AG20443 (cell line): ENCODE measurements around the gene MTHFR.
A peak's percentile ranks its signal among the peaks of the same experiment; 100 is the strongest.

ENCODE experiments used
- DNase-seq: peaks from one replicate; pipeline ENCODE4 v3.0.0; 2012; ENCODE audit warnings: low spot score, mixed read lengths

The MTHFR gene

DNA sequence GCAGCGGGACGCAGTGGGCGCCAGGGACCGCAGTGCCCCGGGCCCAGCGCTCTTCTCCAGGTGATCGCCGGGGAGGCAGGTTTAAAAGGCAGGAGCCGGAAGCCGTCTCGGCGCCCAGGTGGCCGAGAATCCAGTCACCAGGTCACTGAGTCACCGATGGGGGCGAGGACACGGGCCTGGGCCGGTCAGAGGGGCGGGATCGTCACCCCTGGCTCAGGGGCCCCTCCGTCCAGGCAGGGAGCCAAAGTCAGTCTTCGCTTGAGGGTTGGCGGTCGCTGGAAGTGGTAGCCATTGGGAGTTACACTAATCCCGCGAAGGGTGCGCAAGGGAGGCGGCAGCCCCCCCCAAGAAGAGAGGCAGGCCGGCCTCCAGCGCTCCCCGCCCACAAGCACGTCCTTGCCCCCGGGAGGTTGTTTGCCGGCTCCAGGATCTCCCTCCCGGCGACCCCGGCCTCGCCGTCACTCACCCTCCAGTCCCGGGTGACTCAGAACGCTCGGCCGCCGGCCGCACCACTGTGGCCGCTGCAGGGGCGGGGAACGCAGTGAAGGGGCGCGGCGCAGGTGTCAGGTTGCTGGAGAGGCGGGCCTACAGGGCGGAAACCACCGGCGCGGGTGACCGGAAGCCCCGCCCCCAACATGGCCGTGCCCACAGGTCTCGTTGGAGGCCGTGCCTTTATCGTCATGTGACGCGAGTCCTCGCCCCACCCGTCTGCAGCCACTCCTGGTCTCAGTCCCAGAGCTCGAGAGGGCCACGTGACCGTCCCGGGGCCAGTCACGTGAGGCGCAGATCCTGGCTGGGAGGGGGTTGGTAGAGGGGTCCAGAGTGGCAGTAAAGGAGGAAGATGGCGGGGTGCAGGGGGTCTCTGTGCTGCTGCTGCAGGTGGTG, at the start of gene MTHFR, which contains the start of gene CLCN6:
TSS of gene MTHFR (minus strand) at position 543 of the 885 bp plus-strand sequence. CDS start 2,848 bp downstream, outside the sequence.
TSS of gene CLCN6 (plus strand) at position 770 of the 885 bp plus-strand sequence. CDS start at position 842, 72 bp downstream.
- DNase-seq, result peak; percentile 99

DNA sequence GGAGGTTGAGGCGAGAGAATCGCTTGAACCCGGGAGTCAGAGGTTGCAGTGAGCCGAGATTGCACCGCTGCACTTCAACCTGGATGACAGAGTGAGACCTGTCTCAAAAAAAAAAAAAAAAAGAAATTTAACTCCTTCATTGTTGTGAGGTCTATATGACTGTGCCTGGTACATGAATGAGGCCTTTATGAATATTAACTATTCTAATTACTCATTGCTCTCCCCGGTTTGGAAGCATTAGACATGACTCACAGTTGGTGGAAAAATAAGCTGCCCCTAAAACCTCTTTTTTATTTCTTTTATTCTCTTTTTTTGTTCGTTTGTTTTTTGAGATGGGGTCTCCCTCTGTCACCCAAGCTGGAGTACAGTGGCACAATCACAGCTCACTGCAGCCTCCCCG, 49.7 kb upstream of the MTHFR start:
- no peak for DNase-seq

DNA sequence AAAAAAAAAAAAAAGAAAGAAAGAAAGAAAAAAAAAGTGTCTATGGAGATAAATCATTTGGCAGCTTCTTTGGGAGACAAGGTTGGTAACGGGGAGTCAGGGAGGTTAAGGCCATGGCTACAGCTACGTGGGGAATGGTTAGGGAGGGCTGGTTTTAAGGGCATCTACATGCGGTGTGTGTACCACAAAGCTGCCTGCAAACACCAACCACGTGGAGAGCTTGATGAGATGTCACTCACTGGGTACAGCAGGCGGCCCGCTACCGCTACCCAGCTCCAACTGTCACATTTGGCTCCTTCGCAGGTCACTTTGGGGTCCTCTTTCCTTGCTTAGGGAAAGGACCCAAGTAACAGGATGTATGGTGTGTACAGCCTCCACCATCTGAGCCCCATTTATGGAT, 48.8 kb upstream of the MTHFR start:
- no peak for DNase-seq

DNA sequence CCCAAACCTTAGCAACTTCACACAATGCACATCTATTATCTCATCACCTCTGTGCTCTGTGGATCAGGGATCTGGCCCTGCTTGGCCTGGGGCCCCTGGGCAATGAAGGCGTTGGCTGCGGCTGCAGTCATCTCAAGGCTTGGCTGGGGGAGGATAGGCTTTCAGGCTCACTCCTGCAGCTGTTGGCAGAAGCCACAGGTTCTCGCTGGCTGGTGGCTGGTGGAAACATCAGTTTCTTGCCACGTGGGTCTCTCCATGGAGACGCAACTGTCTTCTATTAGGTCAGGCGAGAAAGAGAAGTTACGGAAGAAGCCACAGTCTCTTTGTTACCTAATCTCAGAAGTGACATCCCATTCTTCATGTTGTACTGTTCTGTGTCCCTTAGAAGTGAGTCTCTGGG, 45.4 kb upstream of the MTHFR start:
- DNase-seq, result no peak

DNA sequence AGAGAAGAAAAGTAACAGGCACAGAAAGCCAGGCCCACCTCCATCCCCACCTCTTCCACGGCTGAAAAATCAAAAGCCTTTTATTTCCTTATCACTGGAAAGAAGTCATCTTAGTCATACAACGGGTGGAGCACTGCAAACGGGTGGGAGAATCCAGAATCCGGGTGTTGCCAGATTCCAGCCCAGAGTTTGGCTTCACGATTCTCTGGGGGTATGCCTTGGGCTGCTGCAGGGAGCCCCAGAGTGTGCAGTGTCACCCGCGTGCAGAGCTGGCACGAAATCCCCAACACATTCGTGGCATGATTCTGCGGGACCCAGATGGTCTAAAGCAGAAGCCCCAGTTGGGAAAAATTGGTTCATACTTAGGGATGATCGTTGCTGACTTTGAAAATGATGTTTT, 44.4 kb upstream of the MTHFR start:
- DNase-seq, result no peak

DNA sequence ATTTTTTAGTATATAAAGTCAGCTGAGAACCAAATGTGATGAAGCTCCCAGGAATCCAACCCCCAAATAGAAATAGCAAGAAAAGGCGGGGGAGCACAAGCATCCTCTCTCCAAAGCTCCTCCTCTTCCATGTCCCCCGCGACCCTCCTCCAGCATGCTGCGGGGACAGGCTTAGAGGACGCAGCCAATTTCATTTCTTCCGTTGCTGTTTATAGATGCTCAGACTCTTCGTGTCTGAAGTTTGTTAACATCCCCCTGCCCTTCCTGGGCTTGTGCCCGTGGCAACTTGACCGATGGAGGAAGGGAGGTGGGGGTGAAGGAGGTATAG, 42.6 kb upstream of the MTHFR start:
- no peak for DNase-seq

DNA sequence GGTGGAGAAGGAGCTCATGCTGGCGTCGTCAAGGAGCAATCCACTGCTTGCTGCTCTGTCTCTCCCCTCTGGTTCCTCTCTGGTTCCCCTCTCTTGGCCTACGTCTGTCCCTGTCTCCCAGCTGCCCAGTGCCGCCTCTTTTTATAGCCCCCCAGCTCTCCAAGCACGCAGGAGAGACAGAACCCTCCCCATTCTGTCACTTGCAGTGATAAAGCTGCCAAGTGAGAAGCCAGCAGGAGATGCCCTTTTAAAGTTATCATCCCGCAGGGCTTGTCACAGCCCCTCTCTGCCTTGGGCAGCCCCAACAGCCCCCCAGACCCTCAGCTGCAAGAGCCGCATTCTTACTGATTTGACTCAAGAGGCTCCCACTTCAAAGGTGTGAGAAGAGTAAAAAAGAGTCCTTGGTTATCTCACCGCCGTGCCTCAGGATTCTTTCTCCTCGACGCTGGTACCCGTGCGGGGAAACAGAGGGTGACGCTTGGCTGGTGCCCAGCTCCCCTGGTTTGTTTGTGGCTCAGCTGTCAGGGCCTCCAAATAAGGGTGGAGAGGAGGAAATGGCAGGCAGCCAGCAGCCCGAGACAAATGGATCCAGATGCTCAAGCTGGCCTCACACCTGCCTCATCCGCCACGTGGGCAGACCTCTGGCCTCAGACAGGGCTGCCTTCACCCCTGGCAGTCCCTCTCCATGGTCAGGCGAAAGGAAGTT, 42.1 kb upstream of the MTHFR start, which contains the start of gene NPPA:
TSS of gene NPPA (minus strand) at position 117 of the 706 bp plus-strand sequence. CDS start at position 18, 99 bp downstream.
- peak; percentile 39 for DNase-seq

DNA sequence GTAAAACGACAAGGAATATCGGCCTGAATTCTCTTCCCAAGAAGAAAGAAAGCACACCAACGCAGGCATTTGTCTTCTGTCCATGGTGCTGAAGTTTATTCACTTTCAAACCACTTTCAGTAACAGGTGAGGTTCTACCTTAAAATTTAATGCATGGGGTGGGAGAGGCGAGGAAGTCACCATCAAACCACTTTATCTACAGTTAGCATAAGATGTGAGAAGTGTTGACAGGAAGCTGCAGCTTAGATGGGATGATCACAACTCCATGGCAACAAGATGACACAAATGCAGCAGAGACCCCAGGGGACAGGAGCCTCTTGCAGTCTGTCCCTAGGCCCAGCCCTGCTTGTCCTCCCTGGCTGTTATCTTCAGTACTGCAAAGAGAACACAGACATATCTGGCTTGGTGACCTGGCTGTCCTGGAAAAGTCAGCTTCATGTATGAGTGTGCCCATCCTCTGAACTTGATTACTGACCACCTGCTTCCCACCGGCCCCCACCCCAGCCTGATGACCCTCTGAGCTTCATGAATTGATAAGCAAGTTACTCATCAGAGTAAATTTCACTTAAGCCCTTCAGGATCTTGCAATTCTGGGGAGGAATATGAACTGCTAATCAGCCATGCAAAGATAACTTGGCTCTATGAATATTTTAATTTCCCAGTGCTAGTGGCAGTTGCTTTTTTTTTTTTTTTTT, 40.0 kb upstream of the MTHFR start:
- peak; percentile 39 for DNase-seq

DNA sequence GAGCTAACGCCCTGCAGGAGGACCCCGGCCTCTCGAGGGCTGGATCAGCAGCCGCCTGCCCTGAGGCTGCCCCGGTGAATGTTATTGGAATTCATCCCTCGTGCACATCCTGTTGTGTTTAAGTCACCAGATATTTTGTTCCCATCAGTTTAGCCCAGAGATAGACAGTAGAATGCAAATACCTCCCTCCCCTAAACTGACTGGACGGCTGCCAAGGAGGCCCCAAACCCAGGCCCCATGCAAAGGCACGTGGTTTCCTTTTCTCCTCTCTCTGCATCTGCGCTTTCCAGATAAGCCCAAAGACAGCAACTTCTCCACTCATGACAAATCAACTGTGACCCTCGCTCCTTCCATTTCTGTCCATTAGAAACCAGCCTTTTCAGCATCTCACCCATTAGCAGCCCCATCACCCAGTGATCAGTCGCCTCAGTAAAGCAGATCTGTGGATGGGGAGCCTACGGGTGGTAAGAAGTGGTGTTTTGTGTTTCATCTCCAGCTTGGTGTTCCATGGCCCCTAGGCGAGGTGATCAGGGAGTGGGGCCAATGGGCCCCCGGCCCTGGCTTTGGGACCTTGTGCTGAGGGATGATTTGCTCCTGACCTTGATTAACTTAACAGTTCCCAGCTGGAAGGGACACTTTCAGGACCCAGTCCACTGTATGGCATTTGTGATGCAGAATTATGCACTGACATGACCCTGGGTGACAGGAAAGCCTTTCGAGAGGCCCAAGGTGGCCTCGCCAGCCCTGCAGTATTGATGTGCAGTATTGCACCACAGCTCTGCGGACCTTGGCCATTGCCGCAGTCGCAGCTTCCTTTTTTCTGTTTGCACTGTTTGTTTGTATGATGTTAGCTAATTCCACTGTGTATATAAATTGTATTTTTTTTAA, 36.6 kb upstream of the MTHFR start:
- no peak for DNase-seq

DNA sequence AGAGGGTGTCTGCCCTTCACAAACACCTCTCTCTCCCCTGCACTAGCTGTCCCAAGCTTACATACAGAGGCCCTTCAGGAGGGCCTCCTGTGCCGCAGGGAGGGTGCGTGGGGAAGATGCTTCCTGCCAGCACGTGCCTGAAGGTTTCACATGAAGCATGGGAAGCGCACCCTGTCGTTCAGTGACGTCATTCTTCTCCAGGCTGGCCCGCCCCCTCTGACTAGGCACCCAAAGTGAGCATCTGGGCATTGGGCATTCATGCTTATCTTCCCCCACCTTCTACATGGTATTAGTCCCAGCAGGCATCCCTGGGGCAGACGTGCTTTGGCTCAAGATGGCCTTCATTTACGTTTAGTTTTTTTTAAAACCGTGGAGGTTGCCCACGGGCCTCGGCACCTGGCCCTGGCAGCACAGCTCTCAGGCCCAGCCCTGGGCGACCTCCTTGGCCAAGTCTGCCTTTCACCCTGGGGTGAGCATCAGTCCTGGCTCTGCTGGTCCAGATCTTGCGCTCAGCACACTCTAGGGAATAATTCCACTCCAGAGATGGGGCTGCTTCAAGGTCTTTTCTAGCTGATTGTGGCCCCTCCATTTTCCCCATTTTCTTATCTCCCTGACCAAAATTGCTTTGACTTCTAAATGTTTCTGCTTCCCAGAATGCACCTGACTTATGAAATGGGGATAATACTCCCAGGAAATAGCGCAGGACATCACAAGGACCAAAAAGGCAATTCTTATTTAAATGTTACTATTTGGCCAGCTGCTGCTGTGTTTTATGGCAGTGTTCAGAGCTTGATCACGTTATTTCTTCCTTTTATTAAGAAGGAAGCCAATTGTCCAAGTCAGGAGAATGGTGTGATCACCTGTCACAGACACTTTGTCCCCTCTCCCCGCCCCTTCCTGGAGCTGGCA, 35.7 kb upstream of the MTHFR start:
- DNase-seq, result no peak

DNA sequence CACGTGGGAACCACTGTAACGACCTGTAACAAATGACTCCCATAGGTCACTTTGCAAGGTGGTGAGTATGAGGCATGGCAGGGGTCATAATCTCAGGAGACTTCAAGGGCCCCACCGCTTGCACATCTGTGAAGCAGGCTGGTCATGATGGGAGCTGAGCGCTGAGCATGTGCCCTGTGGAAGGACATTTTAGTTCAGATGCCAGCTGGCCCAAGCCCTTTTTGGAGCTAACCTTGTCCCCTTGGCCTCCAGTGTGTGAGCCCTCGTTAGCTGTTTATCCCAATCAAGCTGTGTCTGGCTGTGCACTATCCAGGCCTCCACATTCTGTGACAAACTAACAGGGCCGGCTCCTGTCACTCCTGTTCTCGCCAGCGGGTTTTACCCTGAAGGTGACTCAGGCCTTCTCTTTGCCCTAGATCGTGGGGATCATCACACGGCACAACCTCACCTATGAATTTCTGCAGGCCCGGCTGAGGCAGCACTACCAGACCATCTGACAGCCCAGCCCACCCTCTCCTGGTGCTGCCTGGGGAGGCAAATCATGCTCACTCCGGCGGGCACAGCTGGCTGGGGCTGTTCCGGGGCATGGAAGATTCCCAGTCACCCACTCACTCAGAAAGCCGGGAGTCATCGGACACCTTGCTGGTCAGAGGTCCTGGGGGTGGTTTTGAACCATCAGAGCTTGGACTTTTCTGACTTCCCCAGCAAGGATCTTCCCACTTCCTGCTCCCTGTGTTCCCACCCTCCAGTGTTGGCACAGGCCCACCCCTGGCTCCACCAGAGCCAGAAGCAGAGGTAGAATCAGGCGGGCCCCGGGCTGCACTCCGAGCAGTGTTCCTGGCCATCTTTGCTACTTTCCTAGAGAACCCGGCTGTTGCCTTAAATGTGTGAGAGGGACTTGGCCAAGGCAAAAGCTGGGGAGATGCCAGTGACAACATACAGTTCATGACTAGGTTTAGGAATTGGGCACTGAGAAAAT, 34.3 kb upstream of the MTHFR start:
- no peak for DNase-seq

DNA sequence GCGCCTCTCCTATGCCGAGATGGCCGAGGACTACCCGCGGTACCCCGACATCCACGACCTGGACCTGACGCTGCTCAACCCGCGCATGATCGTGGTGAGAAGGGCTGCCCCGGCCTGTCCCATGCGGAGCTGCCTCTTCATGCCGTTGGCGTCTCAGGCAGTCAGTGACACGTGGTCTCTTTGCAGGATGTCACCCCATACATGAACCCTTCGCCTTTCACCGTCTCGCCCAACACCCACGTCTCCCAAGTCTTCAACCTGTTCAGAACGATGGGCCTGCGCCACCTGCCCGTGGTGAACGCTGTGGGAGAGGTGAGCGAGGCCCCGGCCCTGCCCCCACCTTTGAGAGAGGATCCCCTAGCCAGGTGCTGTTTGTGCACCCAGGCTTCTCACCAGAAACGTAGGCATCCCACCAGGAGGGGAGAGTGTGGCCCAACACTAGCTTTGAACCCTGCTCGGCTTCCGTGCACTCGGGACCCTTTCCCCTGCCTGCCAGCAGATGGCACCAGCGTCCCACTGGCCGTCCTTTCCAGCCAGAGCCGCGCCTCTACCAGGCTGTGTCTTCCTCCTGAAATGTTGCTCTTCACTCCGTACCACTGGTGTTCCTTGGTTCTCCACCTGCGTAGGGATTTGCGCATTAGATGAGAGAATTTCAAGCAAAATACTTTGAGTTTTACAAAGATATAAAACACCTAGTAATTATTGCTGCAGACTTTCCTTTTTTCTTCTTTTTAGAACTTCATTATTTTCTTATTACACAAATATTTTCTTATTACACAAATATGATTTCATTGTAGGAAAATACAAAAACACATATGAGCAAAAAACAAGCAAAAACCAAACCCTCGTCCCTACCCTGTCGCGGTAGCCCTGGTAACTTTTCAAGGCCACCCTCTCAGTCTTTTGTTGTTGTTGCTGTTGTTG, 32.8 kb upstream of the MTHFR start:
- DNase-seq, result peak; percentile 95

DNA sequence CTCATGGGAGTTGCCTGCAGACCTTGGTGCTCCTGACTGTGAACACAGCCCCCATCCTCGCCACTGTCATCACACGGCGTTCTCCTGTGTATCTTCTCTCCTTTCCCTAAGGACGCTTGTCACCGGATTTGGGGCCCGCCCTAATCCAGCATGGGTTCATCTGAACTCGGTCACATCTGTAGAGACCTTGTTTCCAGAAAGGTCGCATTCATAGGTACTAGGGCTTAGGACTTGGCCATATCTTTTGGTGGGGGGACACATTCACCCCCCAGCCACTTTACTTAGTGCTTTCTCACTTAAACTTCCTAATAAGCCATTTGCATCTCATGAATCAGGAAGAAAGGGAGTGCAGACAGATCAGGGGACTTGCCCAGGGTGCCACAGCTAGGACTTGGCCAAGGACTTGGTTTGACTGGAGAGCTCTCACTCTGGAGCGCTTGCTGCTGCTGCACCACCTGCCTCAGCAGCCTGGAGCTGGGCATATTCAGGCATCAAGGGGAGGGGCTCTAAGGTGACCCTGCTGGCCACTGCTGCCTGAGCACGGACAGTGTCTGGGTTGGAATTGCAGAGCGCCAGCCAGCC, 32.1 kb upstream of the MTHFR start:
- no peak for DNase-seq

DNA sequence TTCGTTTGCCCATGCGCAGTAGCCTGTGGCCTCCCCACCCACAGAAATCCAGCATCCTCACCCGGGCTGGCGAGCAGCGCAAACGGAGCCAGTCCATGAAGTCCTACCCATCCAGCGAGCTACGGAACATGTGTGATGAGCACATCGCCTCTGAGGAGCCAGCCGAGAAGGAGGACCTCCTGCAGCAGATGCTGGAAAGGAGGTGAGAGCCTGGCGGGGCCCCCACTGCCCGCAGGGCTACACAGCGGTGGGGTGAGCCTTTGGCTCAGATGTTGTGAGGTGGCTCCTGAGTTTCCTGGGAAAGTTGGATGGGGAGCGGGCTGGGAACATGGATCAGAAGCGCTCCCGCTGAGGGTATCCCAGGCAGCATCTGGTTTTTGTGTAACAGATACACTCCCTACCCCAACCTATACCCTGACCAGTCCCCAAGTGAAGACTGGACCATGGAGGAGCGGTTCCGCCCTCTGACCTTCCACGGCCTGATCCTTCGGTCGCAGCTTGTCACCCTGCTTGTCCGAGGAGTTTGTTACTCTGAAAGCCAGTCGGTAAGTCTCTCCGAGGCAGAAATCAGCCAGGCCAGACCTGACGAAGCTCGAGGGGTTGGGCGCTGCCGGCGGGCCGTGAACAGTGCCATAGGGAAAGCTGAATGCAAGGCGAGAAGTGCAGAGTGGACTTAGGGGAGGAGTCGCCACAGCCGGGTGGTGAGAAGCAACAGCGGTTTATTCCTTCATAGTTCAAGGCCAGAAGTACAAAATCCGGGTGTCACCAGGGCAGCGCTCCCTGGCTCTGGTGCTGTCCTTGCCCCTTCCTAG, 31.4 kb upstream of the MTHFR start:
- DNase-seq, result no peak

DNA sequence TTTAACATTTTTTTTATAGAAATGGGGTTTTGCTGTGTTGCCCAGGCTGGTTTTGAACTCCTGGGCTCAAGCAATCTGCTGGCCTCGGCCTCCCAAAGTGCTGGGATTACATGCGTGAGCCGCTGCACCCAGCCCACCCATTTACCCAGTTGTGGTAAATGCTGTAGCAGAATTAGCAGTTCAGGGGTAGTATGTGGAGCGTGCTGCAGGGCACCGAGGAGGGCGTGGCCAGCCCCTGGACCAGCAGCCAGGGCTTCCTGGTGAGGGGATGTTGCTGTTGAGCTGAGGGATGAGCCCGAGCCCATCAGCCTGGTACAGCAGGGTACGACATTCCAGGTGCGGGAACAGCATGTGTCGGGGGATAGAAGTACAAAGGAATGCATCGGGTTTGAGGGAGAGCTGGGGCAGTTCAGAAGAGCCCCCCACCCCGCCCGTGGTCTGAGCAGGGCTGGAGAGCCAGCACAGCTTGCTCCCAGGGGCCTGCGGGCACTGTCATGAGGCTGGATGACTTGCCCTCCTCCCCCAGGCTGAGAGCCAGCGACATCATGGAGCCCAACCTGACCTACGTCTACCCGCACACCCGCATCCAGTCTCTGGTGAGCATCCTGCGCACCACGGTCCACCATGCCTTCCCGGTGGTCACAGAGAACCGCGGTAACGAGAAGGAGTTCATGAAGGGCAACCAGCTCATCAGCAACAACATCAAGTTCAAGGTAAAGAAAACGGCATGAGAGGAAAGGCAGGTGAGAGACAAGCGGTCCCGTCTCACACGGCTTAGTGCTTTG, 29.9 kb upstream of the MTHFR start:
- no peak for DNase-seq

DNA sequence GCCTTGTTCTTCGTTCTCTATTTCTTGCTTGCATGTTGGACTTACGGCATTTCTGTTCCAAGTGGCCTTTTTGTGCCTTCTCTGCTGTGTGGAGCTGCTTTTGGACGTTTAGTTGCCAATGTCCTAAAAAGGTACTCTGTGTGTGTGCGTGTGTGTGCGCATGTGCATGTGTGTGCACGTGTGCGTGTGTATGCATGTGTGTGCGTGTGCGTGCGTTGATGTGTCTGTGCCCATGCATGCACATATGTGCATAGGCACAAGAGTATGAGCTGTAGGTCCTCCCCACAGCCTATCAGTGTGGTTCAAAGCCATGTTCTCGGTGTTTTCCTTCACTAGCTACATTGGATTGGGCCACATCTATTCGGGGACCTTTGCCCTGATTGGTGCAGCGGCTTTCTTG, 28.1 kb upstream of the MTHFR start:
- DNase-seq, result no peak
